Testis (tissue), 2 donors: ENCODE measurements around the gene POFUT1.

Experiments
- POLR2A ChIP-seq: fragments of 450-650 bp; IDR thresholded peaks from one replicate; pipeline ENCODE4 v1.6.1; 2017; ENCODE audit warnings: antibody characterized with exemption, mild to moderate bottlenecking, moderate library complexity
- TF ChIP-seq, protein P1 (sequence below), 3 experiments: fragments of 450-650 bp in 2 of 3; fragments of 200-600 bp in 1 of 3; sonication (generic) in 1 of 3; IDR thresholded peaks; one replicate each; pipeline ENCODE4 v1.5.1; 2016 to 2019; ENCODE audit warnings: antibody characterized with exemption in 3 of 3, mild to moderate bottlenecking in 2 of 3, moderate library complexity in 1 of 3

DNA sequence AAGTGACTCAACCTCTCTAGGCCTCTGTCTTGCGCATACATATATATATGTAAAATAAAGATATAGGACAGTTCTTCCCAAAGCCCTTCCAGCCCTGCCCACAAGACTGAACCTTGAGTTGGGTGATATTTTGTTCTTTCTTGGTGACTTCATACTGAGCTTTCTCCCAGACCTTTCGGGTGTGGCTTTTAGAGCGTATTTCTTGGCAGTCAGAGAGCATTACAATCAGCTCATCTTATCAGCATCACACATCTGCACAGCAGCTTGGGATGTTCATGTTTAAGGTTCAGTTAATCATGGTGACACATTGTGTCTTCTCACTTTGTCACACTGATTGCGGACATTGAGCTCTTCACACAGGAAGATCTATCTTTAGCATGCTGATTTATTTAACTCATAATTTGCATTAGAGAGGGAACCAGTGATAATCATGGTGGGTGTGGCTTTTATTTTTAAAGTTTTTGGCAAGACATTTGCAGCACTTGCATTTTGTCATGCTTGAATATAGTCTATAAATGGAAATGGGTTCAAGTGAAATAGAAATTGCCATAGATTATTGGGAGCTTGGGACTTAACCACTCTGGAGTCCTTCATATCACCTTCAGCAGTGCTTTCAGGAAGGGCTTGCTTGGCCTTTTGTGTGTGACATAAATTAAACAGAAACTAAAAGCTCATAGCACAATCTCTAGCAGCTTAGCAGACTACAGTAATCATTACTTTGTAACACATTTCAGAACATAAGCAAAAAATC, 78.1 kb downstream of the POFUT1 start:
- TF ChIP-seq, protein P1, sequence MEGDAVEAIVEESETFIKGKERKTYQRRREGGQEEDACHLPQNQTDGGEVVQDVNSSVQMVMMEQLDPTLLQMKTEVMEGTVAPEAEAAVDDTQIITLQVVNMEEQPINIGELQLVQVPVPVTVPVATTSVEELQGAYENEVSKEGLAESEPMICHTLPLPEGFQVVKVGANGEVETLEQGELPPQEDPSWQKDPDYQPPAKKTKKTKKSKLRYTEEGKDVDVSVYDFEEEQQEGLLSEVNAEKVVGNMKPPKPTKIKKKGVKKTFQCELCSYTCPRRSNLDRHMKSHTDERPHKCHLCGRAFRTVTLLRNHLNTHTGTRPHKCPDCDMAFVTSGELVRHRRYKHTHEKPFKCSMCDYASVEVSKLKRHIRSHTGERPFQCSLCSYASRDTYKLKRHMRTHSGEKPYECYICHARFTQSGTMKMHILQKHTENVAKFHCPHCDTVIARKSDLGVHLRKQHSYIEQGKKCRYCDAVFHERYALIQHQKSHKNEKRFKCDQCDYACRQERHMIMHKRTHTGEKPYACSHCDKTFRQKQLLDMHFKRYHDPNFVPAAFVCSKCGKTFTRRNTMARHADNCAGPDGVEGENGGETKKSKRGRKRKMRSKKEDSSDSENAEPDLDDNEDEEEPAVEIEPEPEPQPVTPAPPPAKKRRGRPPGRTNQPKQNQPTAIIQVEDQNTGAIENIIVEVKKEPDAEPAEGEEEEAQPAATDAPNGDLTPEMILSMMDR (IDR thresholded peaks at IDR 0.05): no peak
- no peak for TF ChIP-seq POLR2A
